ENCODE measurements around the gene ACER3.

The ACER3 gene

GRCh38 chr11:77052518-77052917 lies 191.8 kb downstream of the ACER3 start:
- Histone ChIP-seq H2BK5ac (ENCODE audit: low read depth, low read length, poor library complexity) (no peak overlapping the region), H3K9ac (ENCODE audit: low read length) (no peak overlapping the region), H3K14ac (ENCODE audit: low read length) (no peak overlapping the region), H2BK12ac (ENCODE audit: low read length) (no peak overlapping the region), H3K79me2 (ENCODE audit: control insufficient read depth, insufficient read depth, low read length, poor library complexity) (no peaks in the 10 kb centered on the region), H3K23ac (ENCODE audit: low read length) (no peak overlapping the region), H3K4ac (ENCODE audit: low read depth, low read length) (no peak overlapping the region), H3K4me1 (ENCODE audit: control insufficient read depth in 1 of 2, insufficient read depth in 2 of 2, low read length in 2 of 2) (no peaks in the 10 kb centered on the region), H4K8ac (ENCODE audit: low read depth, low read length) (no peak overlapping the region), H3K36me3 (ENCODE audit: control insufficient read depth in 1 of 2, insufficient read depth in 2 of 2, low read length in 2 of 2) (no peaks in the 10 kb centered on the region), H2AFZ (ENCODE audit: insufficient read depth, low read length, poor library complexity) (no peak overlapping the region), H2AK5ac (ENCODE audit: low read length) (no peak overlapping the region), H3K4me2 (ENCODE audit: low read length) (no peak overlapping the region), H4K12ac (ENCODE audit: low read depth, low read length) (no peak overlapping the region), H3K9me3 (ENCODE audit: insufficient read depth, low read depth, low read length) (peaks cover 11% of the 10 kb centered on the region), H3K4me3 (ENCODE audit: low read depth, low read length) (no peak overlapping the region), H3K27me3 (ENCODE audit: insufficient read depth, low read length) (no peaks in the 10 kb centered on the region), H2BK120ac (ENCODE audit: insufficient read depth, low read length, poor library complexity) (no peak overlapping the region), H3K79me1 (ENCODE audit: low read length) (no peaks in the 10 kb centered on the region), H3K27ac (ENCODE audit: low read depth, low read length) (no peak overlapping the region), H4K91ac (ENCODE audit: low read depth, low read length) (no peak overlapping the region), H3K18ac (ENCODE audit: low read length) (no peak overlapping the region)
- DNase-seq, result no peak
- WGBS (ENCODE audit: extremely low coverage, insufficient coverage, insufficient read length), result no CpG with 5 or more reads among the region's 7 CpGs

DNA sequence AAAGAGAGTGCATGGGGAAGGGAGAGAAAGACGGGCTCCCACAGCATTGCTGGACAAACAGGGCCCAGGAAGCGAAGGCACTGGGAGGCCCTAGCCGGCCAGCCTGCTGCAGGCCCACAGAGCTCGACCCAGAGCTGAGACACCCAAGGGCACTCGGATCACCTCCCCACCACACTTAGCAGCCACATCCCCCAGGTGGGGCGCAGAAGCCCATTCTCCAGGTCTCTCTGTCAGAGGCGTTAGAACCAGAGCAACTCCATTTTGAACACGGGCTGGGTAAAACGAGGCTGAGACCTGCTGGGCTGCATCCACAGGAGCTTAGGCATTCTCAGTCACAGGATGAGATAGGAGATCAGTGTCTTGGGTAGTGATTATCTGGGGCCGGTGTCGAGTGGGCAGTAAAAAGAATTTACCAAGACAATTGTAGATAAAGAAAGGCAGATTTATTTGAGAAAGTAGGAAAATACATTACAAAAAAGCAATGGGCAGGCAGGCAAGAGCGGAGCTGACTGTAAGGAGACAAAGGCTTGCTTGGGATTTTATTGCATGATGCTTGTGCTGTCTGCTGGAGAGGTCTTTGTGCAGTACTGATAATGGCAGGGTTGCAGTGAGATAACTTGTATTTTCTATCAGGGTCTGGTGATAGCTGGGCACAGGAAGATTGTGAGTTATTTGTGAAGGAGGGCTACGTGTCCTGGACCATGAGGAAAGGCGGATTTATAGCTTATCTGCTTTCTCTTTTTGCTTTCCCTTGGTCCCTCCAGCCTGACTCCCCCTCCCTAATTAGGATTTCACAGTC lies 192.7 kb downstream of the ACER3 start:
- no CpG with 5 or more reads among the region's 14 CpGs for WGBS (ENCODE audit: extremely low coverage, insufficient coverage, insufficient read length)
- H3K23ac ChIP-seq (ENCODE audit: low read length), result no peak overlapping the region

DNA sequence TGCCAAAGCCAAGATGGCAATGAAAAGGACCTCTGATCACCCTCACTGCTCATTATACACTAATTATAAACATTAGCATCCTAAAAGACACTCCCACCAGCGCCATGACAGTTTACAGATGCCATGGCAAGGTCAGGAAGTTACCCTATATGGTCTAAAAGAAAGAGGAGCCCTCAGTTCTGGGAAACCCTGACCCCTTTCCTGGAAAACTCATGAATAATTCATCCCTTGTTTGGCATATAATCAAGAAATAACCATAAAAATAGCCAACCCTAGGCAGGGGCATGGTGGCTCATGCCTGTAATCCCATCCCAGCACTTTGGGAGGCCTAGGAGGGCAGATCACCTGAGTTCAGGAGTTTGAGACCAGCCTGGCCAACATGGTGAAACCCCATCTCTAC lies 193.4 kb downstream of the ACER3 start:
- no peaks in the 10 kb centered on the region for H3K4me1 ChIP-seq (ENCODE audit: control insufficient read depth in 1 of 2, insufficient read depth in 2 of 2, low read length in 2 of 2)
- H3K27me3 ChIP-seq (ENCODE audit: insufficient read depth, low read length), result no peaks in the 10 kb centered on the region
- no peak overlapping the region for H3K4ac ChIP-seq (ENCODE audit: low read depth, low read length)
- H4K91ac ChIP-seq (ENCODE audit: low read depth, low read length), result no peak overlapping the region
- H3K36me3 ChIP-seq (ENCODE audit: control insufficient read depth in 1 of 2, insufficient read depth in 2 of 2, low read length in 2 of 2), result no peaks in the 10 kb centered on the region
- no peak overlapping the region for H3K4me2 ChIP-seq (ENCODE audit: low read length)
- H3K27ac ChIP-seq (ENCODE audit: low read depth, low read length), result no peak overlapping the region
- WGBS (ENCODE audit: extremely low coverage, insufficient coverage, insufficient read length), result no CpG with 5 or more reads among the region's 1 CpG
- no peak for DNase-seq
- H3K18ac ChIP-seq (ENCODE audit: low read length), result no peak overlapping the region
- H2BK12ac ChIP-seq (ENCODE audit: low read length), result no peak overlapping the region
- no peak overlapping the region for H4K8ac ChIP-seq (ENCODE audit: low read depth, low read length)
- H2BK5ac ChIP-seq (ENCODE audit: low read depth, low read length, poor library complexity), result no peak overlapping the region
- no peak overlapping the region for H4K12ac ChIP-seq (ENCODE audit: low read depth, low read length)
- no peak overlapping the region for H2BK120ac ChIP-seq (ENCODE audit: insufficient read depth, low read length, poor library complexity)
- H3K79me2 ChIP-seq (ENCODE audit: control insufficient read depth, insufficient read depth, low read length, poor library complexity), result no peaks in the 10 kb centered on the region
- H3K79me1 ChIP-seq (ENCODE audit: low read length), result no peaks in the 10 kb centered on the region
- H3K9ac ChIP-seq (ENCODE audit: low read length), result no peak overlapping the region
- peaks cover 14% of the 10 kb centered on the region for H3K9me3 ChIP-seq (ENCODE audit: insufficient read depth, low read depth, low read length)
- H2AFZ ChIP-seq (ENCODE audit: insufficient read depth, low read length, poor library complexity), result no peak overlapping the region
- H3K4me3 ChIP-seq (ENCODE audit: low read depth, low read length), result no peak overlapping the region
- H3K23ac ChIP-seq (ENCODE audit: low read length), result no peak overlapping the region
- no peak overlapping the region for H2AK5ac ChIP-seq (ENCODE audit: low read length)
- no peak overlapping the region for H3K14ac ChIP-seq (ENCODE audit: low read length)

More for the DNA sequence above, 192.7 kb downstream of the ACER3 start:
- H3K79me2 ChIP-seq (ENCODE audit: control insufficient read depth, insufficient read depth, low read length, poor library complexity), result no peaks in the 10 kb centered on the region
- no peak overlapping the region for H3K4me2 ChIP-seq (ENCODE audit: low read length)
- no peak overlapping the region for H2AK5ac ChIP-seq (ENCODE audit: low read length)
- H4K8ac ChIP-seq (ENCODE audit: low read depth, low read length), result no peak overlapping the region
- no peak overlapping the region for H2BK12ac ChIP-seq (ENCODE audit: low read length)
- no peak for DNase-seq
- no peak overlapping the region for H3K18ac ChIP-seq (ENCODE audit: low read length)
- H2BK120ac ChIP-seq (ENCODE audit: insufficient read depth, low read length, poor library complexity), result no peak overlapping the region
- no peak overlapping the region for H4K91ac ChIP-seq (ENCODE audit: low read depth, low read length)
- H3K4ac ChIP-seq (ENCODE audit: low read depth, low read length), result no peak overlapping the region
- no peaks in the 10 kb centered on the region for H3K36me3 ChIP-seq (ENCODE audit: control insufficient read depth in 1 of 2, insufficient read depth in 2 of 2, low read length in 2 of 2)
- H4K12ac ChIP-seq (ENCODE audit: low read depth, low read length), result no peak overlapping the region
- H3K9ac ChIP-seq (ENCODE audit: low read length), result no peak overlapping the region
- no peak overlapping the region for H3K4me3 ChIP-seq (ENCODE audit: low read depth, low read length)
- peaks cover 14% of the 10 kb centered on the region for H3K9me3 ChIP-seq (ENCODE audit: insufficient read depth, low read depth, low read length)
- H3K27me3 ChIP-seq (ENCODE audit: insufficient read depth, low read length), result no peaks in the 10 kb centered on the region
- no peak overlapping the region for H2AFZ ChIP-seq (ENCODE audit: insufficient read depth, low read length, poor library complexity)
- H3K79me1 ChIP-seq (ENCODE audit: low read length), result no peaks in the 10 kb centered on the region
- no peak overlapping the region for H2BK5ac ChIP-seq (ENCODE audit: low read depth, low read length, poor library complexity)
- no peak overlapping the region for H3K14ac ChIP-seq (ENCODE audit: low read length)
- H3K27ac ChIP-seq (ENCODE audit: low read depth, low read length), result no peak overlapping the region
- no peaks in the 10 kb centered on the region for H3K4me1 ChIP-seq (ENCODE audit: control insufficient read depth in 1 of 2, insufficient read depth in 2 of 2, low read length in 2 of 2)

DNA sequence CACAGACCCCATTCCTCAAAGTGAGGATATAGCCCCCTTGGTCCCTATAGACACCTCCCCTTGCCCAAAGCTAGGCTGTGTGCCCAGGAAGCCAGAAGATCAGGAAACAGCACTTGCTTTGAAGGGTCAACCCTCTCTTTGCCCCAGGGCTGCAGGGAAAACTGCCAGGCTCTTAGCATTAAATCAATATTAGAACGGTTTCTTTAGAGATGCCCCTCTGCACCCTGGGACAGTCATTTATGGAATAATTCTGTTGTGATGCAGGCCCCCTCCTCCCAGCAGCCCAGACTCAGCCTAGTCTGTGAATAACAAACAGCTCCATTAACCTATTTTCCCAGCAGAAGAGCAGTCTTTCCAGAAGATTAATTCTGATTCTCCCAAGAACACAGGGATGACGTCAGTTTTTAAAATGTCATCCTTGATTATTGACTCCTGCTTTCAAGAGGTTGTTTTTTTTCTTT lies 194.4 kb downstream of the ACER3 start:
- H3K23ac ChIP-seq (ENCODE audit: low read length), result no peak overlapping the region
- no peak overlapping the region for H3K4ac ChIP-seq (ENCODE audit: low read depth, low read length)
- no peak overlapping the region for H2AK5ac ChIP-seq (ENCODE audit: low read length)
- no peak overlapping the region for H2BK5ac ChIP-seq (ENCODE audit: low read depth, low read length, poor library complexity)
- no peak overlapping the region for H3K4me3 ChIP-seq (ENCODE audit: low read depth, low read length)
- H2BK12ac ChIP-seq (ENCODE audit: low read length), result no peak overlapping the region
- H4K8ac ChIP-seq (ENCODE audit: low read depth, low read length), result no peak overlapping the region
- peaks cover 14% of the 10 kb centered on the region for H3K9me3 ChIP-seq (ENCODE audit: insufficient read depth, low read depth, low read length)
- H3K79me2 ChIP-seq (ENCODE audit: control insufficient read depth, insufficient read depth, low read length, poor library complexity), result no peaks in the 10 kb centered on the region
- no peak overlapping the region for H3K18ac ChIP-seq (ENCODE audit: low read length)
- H3K27ac ChIP-seq (ENCODE audit: low read depth, low read length), result no peak overlapping the region
- H4K12ac ChIP-seq (ENCODE audit: low read depth, low read length), result no peak overlapping the region
- no CpG with 5 or more reads among the region's 2 CpGs for WGBS (ENCODE audit: extremely low coverage, insufficient coverage, insufficient read length)
- H3K79me1 ChIP-seq (ENCODE audit: low read length), result no peaks in the 10 kb centered on the region
- no peaks in the 10 kb centered on the region for H3K27me3 ChIP-seq (ENCODE audit: insufficient read depth, low read length)
- H3K9ac ChIP-seq (ENCODE audit: low read length), result no peak overlapping the region
- no peak overlapping the region for H2BK120ac ChIP-seq (ENCODE audit: insufficient read depth, low read length, poor library complexity)
- H3K36me3 ChIP-seq (ENCODE audit: control insufficient read depth in 1 of 2, insufficient read depth in 2 of 2, low read length in 2 of 2), result no peaks in the 10 kb centered on the region
- DNase-seq, result no peak
- H2AFZ ChIP-seq (ENCODE audit: insufficient read depth, low read length, poor library complexity), result no peak overlapping the region
- no peaks in the 10 kb centered on the region for H3K4me1 ChIP-seq (ENCODE audit: control insufficient read depth in 1 of 2, insufficient read depth in 2 of 2, low read length in 2 of 2)
- no peak overlapping the region for H3K14ac ChIP-seq (ENCODE audit: low read length)
- no peak overlapping the region for H4K91ac ChIP-seq (ENCODE audit: low read depth, low read length)
- no peak overlapping the region for H3K4me2 ChIP-seq (ENCODE audit: low read length)

Data from trophoblast cell (in vitro differentiated cells and primary cell).